ENCODE data around the gene PPP1R9B.

The PPP1R9B gene

DNA sequence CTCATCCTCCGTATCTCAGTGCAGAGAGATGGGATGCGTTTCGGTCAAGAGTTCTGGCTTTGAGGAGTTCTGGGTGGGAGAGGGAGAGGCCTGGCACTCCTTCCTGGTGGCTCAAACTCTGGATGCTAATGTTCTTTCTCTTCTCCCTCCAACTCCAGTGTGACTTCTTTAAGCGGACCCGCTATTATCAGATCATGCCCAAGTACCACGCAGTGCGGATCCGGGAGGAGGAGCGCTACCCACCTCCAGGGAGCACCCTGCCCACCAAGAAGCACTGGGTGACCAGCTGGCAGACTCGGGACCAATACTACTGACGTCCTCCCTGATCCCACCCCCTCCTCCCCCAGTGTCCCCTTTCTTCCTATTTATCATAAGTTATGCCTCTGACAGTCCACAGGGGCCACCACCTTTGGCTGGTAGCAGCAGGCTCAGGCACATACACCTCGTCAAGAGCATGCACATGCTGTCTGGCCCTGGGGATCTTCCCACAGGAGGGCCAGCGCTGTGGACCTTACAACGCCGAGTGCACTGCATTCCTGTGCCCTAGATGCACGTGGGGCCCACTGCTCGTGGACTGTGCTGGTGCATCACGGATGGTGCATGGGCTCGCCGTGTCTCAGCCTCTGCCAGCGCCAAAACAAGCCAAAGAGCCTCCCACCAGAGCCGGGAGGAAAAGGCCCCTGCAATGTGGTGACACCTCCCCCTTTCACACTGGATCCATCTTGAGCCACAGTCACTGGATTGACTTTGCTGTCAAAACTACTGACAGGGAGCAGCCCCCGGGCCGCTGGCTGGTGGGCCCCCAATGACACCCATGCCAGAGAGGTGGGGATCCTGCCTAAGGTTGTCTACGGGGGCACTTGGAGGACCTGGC is 61.3 kb downstream of the PPP1R9B start:
- no peak for ATAC-seq
- TF ChIP-seq, protein P1, sequence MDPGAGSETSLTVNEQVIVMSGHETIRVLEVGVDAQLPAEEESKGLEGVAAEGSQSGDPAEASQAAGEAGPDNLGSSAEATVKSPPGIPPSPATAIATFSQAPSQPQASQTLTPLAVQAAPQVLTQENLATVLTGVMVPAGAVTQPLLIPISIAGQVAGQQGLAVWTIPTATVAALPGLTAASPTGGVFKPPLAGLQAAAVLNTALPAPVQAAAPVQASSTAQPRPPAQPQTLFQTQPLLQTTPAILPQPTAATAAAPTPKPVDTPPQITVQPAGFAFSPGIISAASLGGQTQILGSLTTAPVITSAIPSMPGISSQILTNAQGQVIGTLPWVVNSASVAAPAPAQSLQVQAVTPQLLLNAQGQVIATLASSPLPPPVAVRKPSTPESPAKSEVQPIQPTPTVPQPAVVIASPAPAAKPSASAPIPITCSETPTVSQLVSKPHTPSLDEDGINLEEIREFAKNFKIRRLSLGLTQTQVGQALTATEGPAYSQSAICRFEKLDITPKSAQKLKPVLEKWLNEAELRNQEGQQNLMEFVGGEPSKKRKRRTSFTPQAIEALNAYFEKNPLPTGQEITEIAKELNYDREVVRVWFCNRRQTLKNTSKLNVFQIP (CRISPR knock-in tag; IDR thresholded peaks at IDR 0.05; ENCODE audit: borderline replicate concordance, low read depth), result no peak
- TF ChIP-seq SNAI2 (CRISPR knock-in tag; IDR thresholded peaks at IDR 0.05), result no peak
- TF ChIP-seq, protein P2, sequence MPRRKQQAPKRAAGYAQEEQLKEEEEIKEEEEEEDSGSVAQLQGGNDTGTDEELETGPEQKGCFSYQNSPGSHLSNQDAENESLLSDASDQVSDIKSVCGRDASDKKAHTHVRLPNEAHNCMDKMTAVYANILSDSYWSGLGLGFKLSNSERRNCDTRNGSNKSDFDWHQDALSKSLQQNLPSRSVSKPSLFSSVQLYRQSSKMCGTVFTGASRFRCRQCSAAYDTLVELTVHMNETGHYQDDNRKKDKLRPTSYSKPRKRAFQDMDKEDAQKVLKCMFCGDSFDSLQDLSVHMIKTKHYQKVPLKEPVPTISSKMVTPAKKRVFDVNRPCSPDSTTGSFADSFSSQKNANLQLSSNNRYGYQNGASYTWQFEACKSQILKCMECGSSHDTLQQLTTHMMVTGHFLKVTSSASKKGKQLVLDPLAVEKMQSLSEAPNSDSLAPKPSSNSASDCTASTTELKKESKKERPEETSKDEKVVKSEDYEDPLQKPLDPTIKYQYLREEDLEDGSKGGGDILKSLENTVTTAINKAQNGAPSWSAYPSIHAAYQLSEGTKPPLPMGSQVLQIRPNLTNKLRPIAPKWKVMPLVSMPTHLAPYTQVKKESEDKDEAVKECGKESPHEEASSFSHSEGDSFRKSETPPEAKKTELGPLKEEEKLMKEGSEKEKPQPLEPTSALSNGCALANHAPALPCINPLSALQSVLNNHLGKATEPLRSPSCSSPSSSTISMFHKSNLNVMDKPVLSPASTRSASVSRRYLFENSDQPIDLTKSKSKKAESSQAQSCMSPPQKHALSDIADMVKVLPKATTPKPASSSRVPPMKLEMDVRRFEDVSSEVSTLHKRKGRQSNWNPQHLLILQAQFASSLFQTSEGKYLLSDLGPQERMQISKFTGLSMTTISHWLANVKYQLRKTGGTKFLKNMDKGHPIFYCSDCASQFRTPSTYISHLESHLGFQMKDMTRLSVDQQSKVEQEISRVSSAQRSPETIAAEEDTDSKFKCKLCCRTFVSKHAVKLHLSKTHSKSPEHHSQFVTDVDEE (CRISPR knock-in tag; IDR thresholded peaks at IDR 0.05), result no peak
- TF ChIP-seq CSDC2 (CRISPR knock-in tag; IDR thresholded peaks at IDR 0.05), result no peak
- TF ChIP-seq RARB (CRISPR knock-in tag; IDR thresholded peaks at IDR 0.05), result no peak
- no peak for TF ChIP-seq ZFP30 (CRISPR knock-in tag; IDR thresholded peaks at IDR 0.05)

DNA sequence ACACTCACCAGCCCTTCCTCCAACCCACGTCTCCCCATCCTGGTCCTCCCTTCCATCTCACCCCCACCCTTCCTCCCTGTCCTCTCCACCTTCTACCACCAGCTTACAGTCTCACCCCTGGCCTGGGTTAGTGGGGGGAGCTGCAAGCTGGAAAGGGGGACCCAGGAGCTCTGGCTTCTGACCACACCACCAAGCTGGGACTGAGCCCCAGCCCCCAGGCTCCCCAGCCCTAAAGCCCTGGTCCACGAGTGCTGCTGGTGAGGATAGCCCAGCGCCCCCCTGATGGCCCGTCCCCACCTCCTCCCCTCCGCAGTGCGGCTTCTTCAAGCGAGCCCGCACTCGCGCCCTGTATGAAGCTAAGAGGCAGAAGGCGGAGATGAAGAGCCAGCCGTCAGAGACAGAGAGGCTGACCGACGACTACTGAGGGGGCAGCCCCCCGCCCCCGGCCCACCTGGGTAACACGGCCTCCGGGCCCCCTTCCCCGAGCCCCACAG is 62.5 kb downstream of the PPP1R9B start:
- TF ChIP-seq PPARA (CRISPR knock-in tag; IDR thresholded peaks at IDR 0.05; ENCODE audit: borderline replicate concordance), result no peak
- no peak for TF ChIP-seq TOX (CRISPR knock-in tag; IDR thresholded peaks at IDR 0.05; ENCODE audit: borderline replicate concordance)

DNA sequence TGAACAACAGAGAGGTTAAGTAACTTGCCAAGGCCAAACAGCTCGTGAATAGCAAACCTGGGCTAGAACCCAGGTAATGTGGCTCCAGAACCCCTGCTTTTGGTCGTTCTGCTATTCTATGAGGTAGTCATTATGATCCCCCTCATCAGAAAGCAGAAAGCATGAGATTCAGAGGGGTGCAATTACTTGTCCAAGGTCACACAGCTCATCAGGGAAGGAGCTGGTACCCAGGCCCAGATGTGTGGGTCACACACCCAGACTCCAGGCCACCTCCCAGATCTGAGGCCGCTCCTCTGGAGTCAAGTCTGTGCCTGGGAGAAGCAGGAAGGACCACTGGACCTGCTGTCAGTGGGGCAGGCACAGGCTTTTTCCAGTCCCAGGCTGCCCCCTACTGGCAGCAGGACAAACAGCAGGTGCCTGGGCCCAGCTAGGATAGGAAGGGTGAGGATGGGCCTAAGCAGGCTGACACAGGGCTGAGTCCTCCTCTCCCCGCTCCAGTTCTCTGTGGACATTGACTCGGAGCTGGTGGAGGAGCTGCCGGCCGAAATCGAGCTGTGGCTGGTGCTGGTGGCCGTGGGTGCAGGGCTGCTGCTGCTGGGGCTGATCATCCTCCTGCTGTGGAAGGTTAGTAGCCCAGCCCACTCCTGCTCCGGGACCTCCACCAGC is 63.1 kb downstream of the PPP1R9B start:
- peak; percentile 80 for ATAC-seq
- TF ChIP-seq, protein P2 (CRISPR knock-in tag; IDR thresholded peaks at IDR 0.05), result no peak
- peak; percentile 22; the same call in 1 of the 2 replicates for TF ChIP-seq ZNF70 (CRISPR knock-in tag; IDR thresholded peaks at IDR 0.05)
- TF ChIP-seq, protein P3, sequence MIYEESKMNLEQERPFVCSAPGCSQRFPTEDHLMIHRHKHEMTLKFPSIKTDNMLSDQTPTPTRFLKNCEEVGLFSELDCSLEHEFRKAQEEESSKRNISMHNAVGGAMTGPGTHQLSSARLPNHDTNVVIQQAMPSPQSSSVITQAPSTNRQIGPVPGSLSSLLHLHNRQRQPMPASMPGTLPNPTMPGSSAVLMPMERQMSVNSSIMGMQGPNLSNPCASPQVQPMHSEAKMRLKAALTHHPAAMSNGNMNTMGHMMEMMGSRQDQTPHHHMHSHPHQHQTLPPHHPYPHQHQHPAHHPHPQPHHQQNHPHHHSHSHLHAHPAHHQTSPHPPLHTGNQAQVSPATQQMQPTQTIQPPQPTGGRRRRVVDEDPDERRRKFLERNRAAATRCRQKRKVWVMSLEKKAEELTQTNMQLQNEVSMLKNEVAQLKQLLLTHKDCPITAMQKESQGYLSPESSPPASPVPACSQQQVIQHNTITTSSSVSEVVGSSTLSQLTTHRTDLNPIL (CRISPR knock-in tag; IDR thresholded peaks at IDR 0.05; ENCODE audit: low read depth), result no peak

More for the DNA sequence above, 62.5 kb downstream of the PPP1R9B start:
- no peak for ATAC-seq

Measured in SK-N-SH treated with all-trans-retinoic acid at 6 μM for 48 hours (cell line).